Measurements from ENCODE around the gene ATXN1. TPM values are rescaled to one million over a fixed set of nuclear protein-coding genes. Genes with fewer than 3 reads are reported as not detected.
A peak's percentile ranks its signal among the peaks of the same experiment; 100 is the strongest.

ATXN1 gene
- total RNA-seq, 5 donors from 2014 or later (not counting 1 experiment from before 2014, with no cell fraction given) = 65.1 to 101 (median 77.5) TPM

- 30% methylated on average over 3 of the region's 5 CpGs for WGBS (ENCODE audit: insufficient coverage)
- peak in 2 of 4 experiments; percentile 34 to 54 for ATAC-seq (replicated peaks in 1 of 4)
- H3K27me3 Mint-ChIP-seq = no peaks in the 10 kb centered on the region
- peaks cover 4% of the 10 kb centered on the region for H3K36me3 Mint-ChIP-seq
- DNase-seq = peak in 1 of 35 experiments; percentile 41
- peaks cover 35 to 51% (median 36%) of the 10 kb centered on the region in 3 donors for H3K4me1 Mint-ChIP-seq
- H3K27ac Mint-ChIP-seq = peak overlapping the region; percentile 82 to 84
- peak overlapping the region; percentile 39 to 83 (median 72) for H3K4me3 Mint-ChIP-seq
- H3K27ac ChIP-seq (ENCODE audit: low read length) = peak overlapping the region; percentile 49
- no peaks in the 10 kb centered on the region for H3K9me3 Mint-ChIP-seq
- peaks cover 0 to 15% of the 10 kb centered on the region in 2 experiments for H3K4me1 ChIP-seq (ENCODE audit: control insufficient read depth in 1 of 2, extremely low read depth in 1 of 2, insufficient read depth in 2 of 2, low read length in 2 of 2)
- H3K27me3 ChIP-seq (replicated peaks in 1 of 2; ENCODE audit: control insufficient read depth in 2 of 2, extremely low read depth in 1 of 2, insufficient read depth in 2 of 2, low read length in 1 of 2) = no peaks in the 10 kb centered on the region
- ChIA-PET CTCF (interaction anchor here (0.6 to 2.2 kb wide), 9 partner anchors 14 to 349 kb away, joined by 3 to 6 read pairs (median 4); no protein-coding TSS in a partner anchor), POLR2A (interaction anchor here (0.6 to 1.4 kb wide), 6 partner anchors 9 to 347 kb away, joined by 3 to 5 read pairs (median 4); partner anchors contain the start of gene ATXN1 (in 1 of the 2))
- H3K4me3 ChIP-seq (ENCODE audit: control insufficient read depth in 1 of 2, extremely low read depth in 1 of 2, low read length in 1 of 2) = no peak overlapping the region
- H3K9me3 ChIP-seq = no peaks in the 10 kb centered on the region
- H3K36me3 ChIP-seq (ENCODE audit: control insufficient read depth in 2 of 2, extremely low read depth in 1 of 2, insufficient read depth in 1 of 2, low read length in 1 of 2) = no peaks in the 10 kb centered on the region
Measured at GRCh38 chr6:16414205-16414604, 347.1 kb downstream of the ATXN1 start.

DNA sequence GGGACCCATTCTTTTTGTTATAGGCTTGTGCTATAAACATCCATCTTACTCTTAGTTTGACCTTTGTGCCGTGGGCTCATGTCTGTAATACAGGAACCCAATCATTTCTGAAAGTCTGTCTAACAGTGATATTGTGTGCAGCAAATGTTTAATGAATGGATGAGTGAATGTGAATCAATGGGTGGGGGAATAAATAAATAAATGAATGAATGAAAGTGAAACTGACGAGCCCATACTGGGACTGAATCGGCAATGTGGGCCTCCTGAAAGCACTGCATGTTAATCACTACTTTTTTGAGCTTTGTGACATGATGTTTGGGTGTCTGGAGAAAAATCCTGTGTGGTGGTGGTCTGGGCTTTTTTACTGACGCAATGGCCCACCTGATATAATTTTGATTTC lies 347.9 kb downstream of the ATXN1 start:
- Mint-ChIP-seq H3K27ac (peak overlapping the region; percentile 82 to 84), H3K4me3 (peak overlapping the region; percentile 39 to 83 (median 72)), H3K4me1 (peaks cover 31 to 49% (median 32%) of the 10 kb centered on the region in 3 donors), H3K36me3 (no peaks in the 10 kb centered on the region), H3K9me3 (no peaks in the 10 kb centered on the region), H3K27me3 (no peaks in the 10 kb centered on the region)
- Histone ChIP-seq H3K36me3 (ENCODE audit: control insufficient read depth in 2 of 2, extremely low read depth in 1 of 2, insufficient read depth in 1 of 2, low read length in 1 of 2) (no peaks in the 10 kb centered on the region), H3K27me3 (replicated peaks in 1 of 2; ENCODE audit: control insufficient read depth in 2 of 2, extremely low read depth in 1 of 2, insufficient read depth in 2 of 2, low read length in 1 of 2) (no peaks in the 10 kb centered on the region), H3K4me3 (ENCODE audit: control insufficient read depth in 1 of 2, extremely low read depth in 1 of 2, low read length in 1 of 2) (peak overlapping the region in 1 of 2 donors; percentile 21), H3K27ac (ENCODE audit: low read length) (peak overlapping the region; percentile 49), H3K9me3 (no peaks in the 10 kb centered on the region), H3K4me1 (ENCODE audit: control insufficient read depth in 1 of 2, extremely low read depth in 1 of 2, insufficient read depth in 2 of 2, low read length in 2 of 2) (peaks cover 0 to 12% of the 10 kb centered on the region in 2 experiments)
- CTCF ChIA-PET = interaction anchor here (0.5 to 1.4 kb wide), 7 partner anchors 10 to 350 kb away, joined by 3 to 6 read pairs (median 4); no protein-coding TSS in a partner anchor
- POLR2A ChIA-PET = interaction anchor here (1.0 to 1.4 kb wide), 4 partner anchors 10 to 348 kb away, joined by 4 to 5 read pairs (median 4); partner anchors contain the start of gene ATXN1 (in 1 of the 2)
- WGBS (ENCODE audit: insufficient coverage) = 25% methylated on average over 2 of the region's 4 CpGs
- ATAC-seq (replicated peaks in 1 of 4) (peak in 3 of 4 experiments; percentile 43 to 75 (median 49)), DNase-seq (peak in 3 of 35 experiments; percentile 13 to 58 (median 31))

DNA sequence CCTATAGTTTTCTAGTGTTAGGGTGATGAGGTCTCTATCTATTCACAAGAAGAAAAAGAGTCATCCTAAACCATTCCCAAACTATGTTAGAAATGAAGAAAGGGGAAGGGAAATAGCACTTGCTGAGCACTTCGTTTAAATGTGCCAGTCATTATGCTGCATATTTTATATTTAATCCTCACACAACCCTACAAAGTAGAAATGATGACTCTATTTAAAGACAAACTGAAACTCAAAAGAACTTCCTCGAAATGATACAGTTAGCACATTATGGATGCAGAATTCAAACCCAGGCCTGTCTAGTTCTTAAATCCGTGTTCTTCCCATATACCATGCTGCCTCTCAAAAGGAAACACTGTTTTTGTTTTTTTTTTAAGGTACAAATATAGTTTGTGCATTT lies 348.3 kb downstream of the ATXN1 start:
- Mint-ChIP-seq H3K4me3 (peak overlapping the region; percentile 39 to 83 (median 72)), H3K27ac (peak overlapping the region; percentile 82 to 84), H3K4me1 (peaks cover 31 to 49% (median 32%) of the 10 kb centered on the region in 3 donors), H3K27me3 (no peaks in the 10 kb centered on the region), H3K36me3 (peaks cover 2% of the 10 kb centered on the region), H3K9me3 (no peaks in the 10 kb centered on the region)
- DNase-seq = no peak
- WGBS (ENCODE audit: insufficient coverage) = no CpG with 5 or more reads among the region's 3 CpGs
- POLR2A ChIA-PET = no interaction called here
- Histone ChIP-seq H3K27ac (ENCODE audit: low read length) (peak overlapping the region; percentile 22), H3K9me3 (no peaks in the 10 kb centered on the region), H3K36me3 (ENCODE audit: control insufficient read depth in 2 of 2, extremely low read depth in 1 of 2, insufficient read depth in 1 of 2, low read length in 1 of 2) (no peaks in the 10 kb centered on the region), H3K27me3 (replicated peaks in 1 of 2; ENCODE audit: control insufficient read depth in 2 of 2, extremely low read depth in 1 of 2, insufficient read depth in 2 of 2, low read length in 1 of 2) (no peaks in the 10 kb centered on the region), H3K4me1 (ENCODE audit: control insufficient read depth in 1 of 2, extremely low read depth in 1 of 2, insufficient read depth in 2 of 2, low read length in 2 of 2) (peaks cover 0 to 12% of the 10 kb centered on the region in 2 experiments), H3K4me3 (ENCODE audit: control insufficient read depth in 1 of 2, extremely low read depth in 1 of 2, low read length in 1 of 2) (peak overlapping the region in 1 of 2 donors; percentile 21)
- ATAC-seq (replicated peaks in 1 of 4) = peak in 1 of 4 experiments; percentile 7
- CTCF ChIA-PET = interaction anchor here in 1 of 2 donors (0.9 kb wide), 1 partner anchor 11 kb away, joined by 3 read pairs; no protein-coding TSS in a partner anchor

DNA sequence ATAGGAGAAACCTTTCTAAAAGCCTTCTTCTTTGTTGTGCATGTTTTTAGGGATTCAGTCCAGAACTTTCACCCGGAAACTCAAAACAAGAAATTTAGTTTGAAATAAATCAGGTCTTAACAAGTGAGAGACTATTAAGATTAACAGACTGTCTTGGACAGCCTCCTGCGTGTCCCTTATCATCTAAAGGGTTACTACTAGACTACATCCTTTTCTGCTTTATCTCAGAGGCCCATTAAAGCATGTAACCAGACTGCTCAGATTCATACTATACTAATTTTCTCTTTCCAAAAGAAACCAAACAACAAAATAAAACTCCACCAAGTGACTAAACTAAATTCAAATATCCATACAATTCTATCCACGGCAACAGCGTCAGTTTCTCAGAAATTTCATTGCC lies 349.1 kb downstream of the ATXN1 start:
- ChIA-PET POLR2A (interaction anchor here in 1 of 2 donors (0.6 kb wide), 1 partner anchor 26 kb away, joined by 3 read pairs; no protein-coding TSS in a partner anchor), CTCF (interaction anchor here in 1 of 2 donors (0.7 kb wide), 1 partner anchor 80 kb away, joined by 3 read pairs; no protein-coding TSS in a partner anchor)
- H3K27ac Mint-ChIP-seq = peak overlapping the region in 1 of 2 donors; percentile 16
- DNase-seq (no peak), ATAC-seq (replicated peaks in 1 of 4) (no peak)
- peaks cover 6% of the 10 kb centered on the region for H3K36me3 Mint-ChIP-seq
- H3K4me1 Mint-ChIP-seq = peaks cover 31 to 49% (median 32%) of the 10 kb centered on the region in 3 donors
- no peaks in the 10 kb centered on the region for H3K9me3 ChIP-seq
- H3K36me3 ChIP-seq (ENCODE audit: control insufficient read depth in 2 of 2, extremely low read depth in 1 of 2, insufficient read depth in 1 of 2, low read length in 1 of 2) = peaks cover 0 to 2% of the 10 kb centered on the region in 2 donors
- no peak overlapping the region for H3K27ac ChIP-seq (ENCODE audit: low read length)
- no peaks in the 10 kb centered on the region for H3K27me3 ChIP-seq (replicated peaks in 1 of 2; ENCODE audit: control insufficient read depth in 2 of 2, extremely low read depth in 1 of 2, insufficient read depth in 2 of 2, low read length in 1 of 2)
- H3K27me3 Mint-ChIP-seq = no peaks in the 10 kb centered on the region
- 100% methylated on average over 2 of the region's 4 CpGs for WGBS (ENCODE audit: insufficient coverage)
- peak overlapping the region in 1 of 3 donors; percentile 15 for H3K4me3 Mint-ChIP-seq
- H3K9me3 Mint-ChIP-seq = no peaks in the 10 kb centered on the region
- no peak overlapping the region for H3K4me3 ChIP-seq (ENCODE audit: control insufficient read depth in 1 of 2, extremely low read depth in 1 of 2, low read length in 1 of 2)
- H3K4me1 ChIP-seq (ENCODE audit: control insufficient read depth in 1 of 2, extremely low read depth in 1 of 2, insufficient read depth in 2 of 2, low read length in 2 of 2) = peaks cover 0 to 12% of the 10 kb centered on the region in 2 experiments

DNA sequence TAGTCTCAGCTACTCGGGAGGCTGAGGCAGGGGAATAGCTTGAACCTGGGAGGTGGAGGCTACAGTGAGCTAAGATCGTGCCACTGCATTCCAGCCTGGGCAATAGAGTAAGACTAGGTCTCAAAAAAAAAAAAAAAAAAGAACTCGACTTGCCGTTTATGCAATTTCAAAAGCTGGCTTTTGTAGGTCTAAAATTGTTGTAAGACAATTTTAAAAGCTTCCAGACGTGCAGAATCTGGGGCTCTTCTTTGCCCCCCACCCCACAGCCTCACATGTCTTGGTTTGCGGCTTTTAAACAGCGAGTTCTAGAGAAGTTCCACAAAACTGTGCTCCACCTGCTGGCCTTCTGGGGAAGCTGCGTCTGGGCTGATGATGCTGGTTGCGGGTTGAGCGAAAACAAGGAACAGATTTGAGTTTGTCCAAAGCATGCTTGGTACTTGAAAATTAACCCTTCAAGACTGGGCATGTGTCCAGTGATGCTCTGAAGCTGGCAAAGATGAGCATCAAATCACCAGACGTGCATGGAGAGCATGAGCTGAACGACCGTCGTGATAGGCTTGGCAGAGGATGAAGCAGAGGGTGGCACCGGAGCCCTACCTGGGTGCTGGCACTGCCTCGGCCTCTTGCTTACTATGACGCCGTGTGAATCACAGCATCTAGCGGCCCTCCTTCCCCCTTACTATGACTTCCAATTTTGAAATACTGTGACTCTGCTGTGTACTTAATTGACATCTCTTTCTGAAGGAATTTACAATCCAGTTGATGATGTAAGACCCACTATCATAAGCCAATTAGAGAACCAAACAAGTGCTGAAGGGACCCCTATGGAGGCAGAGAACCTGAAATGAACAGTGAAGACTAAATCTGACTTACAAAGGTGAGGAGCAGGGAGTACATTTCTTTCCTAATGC lies 351.5 kb downstream of the ATXN1 start:
- WGBS (ENCODE audit: insufficient coverage) = 71% methylated on average over 7 of the region's 19 CpGs
- Mint-ChIP-seq H3K4me1 (peaks cover 34 to 50% (median 40%) of the 10 kb centered on the region in 3 donors), H3K27ac (peak overlapping the region in 1 of 2 donors; percentile 54), H3K9me3 (no peaks in the 10 kb centered on the region), H3K27me3 (no peaks in the 10 kb centered on the region), H3K36me3 (peaks cover 6% of the 10 kb centered on the region), H3K4me3 (peak overlapping the region in 2 of 3 donors; percentile 18 to 42)
- ATAC-seq (replicated peaks in 1 of 4) (peak; percentile 57 to 74 (median 66)), DNase-seq (peak; percentile 4 to 73 (median 46))
- POLR2A ChIA-PET = interaction anchor here (0.6 to 1.4 kb wide), 5 partner anchors 11 to 71 kb away, joined by 3 to 6 read pairs (median 4); no protein-coding TSS in a partner anchor
- Histone ChIP-seq H3K27me3 (replicated peaks in 1 of 2; ENCODE audit: control insufficient read depth in 2 of 2, extremely low read depth in 1 of 2, insufficient read depth in 2 of 2, low read length in 1 of 2) (no peaks in the 10 kb centered on the region), H3K27ac (ENCODE audit: low read length) (no peak overlapping the region), H3K36me3 (ENCODE audit: control insufficient read depth in 2 of 2, extremely low read depth in 1 of 2, insufficient read depth in 1 of 2, low read length in 1 of 2) (peaks cover 0 to 3% of the 10 kb centered on the region in 2 donors), H3K9me3 (no peaks in the 10 kb centered on the region), H3K4me1 (ENCODE audit: control insufficient read depth in 1 of 2, extremely low read depth in 1 of 2, insufficient read depth in 2 of 2, low read length in 2 of 2) (peaks cover 0 to 4% of the 10 kb centered on the region in 2 experiments), H3K4me3 (ENCODE audit: control insufficient read depth in 1 of 2, extremely low read depth in 1 of 2, low read length in 1 of 2) (no peak overlapping the region)
- CTCF ChIA-PET = interaction anchor here (0.6 to 1.6 kb wide), 21 partner anchors 11 to 1663 kb away, joined by 3 to 8 read pairs (median 4); no protein-coding TSS in a partner anchor
